Upper lobe of left lung (tissue), 6 donors: ENCODE results near the gene TAS1R2. TPM values are rescaled to one million over a fixed set of nuclear protein-coding genes. Genes with fewer than 3 reads are reported as not detected.

ENCODE experiments used
- ATAC-seq, 2 donors: fragments of 200-7000 bp; cut with Tn5 transposase; one replicate each; pipeline ENCODE4 v1.9.1; 2022; ENCODE audit warnings: mild to moderate bottlenecking in 2 of 2, moderate library complexity in 2 of 2; ENCODE audit not compliant: low FRiP score in 2 of 2
- DNase-seq, 2 donors: peaks; one replicate each; pipeline ENCODE4 v3.0.0-alpha.2; 2019 to 2020
- H3K27ac ChIP-seq, 4 donors: fragments of 200-600 bp; sonication (generic); one replicate each; pipeline ENCODE4 v1.5.1; 2016 to 2019
- H3K27me3 ChIP-seq, 4 donors: fragments of 200-600 bp; sonication (generic); one replicate each; pipeline ENCODE4 v1.5.1; 2017 to 2019
- H3K36me3 ChIP-seq, 4 donors: fragments of 200-600 bp; sonication (generic); one replicate each; pipeline ENCODE4 v1.5.1; 2016 to 2019
- H3K4me1 ChIP-seq, 4 donors: fragments of 200-600 bp; sonication (generic); one replicate each; pipeline ENCODE4 v1.5.1; 2018 to 2019
- H3K4me3 ChIP-seq, 4 donors: fragments of 200-600 bp; sonication (generic); one replicate each; pipeline ENCODE4 v1.5.1; 2017 to 2019; ENCODE audit warnings: mild to moderate bottlenecking in 2 of 4, moderate library complexity in 1 of 4
- H3K9me3 ChIP-seq, 4 donors: fragments of 200-600 bp; sonication (generic); one replicate each; pipeline ENCODE4 v1.5.1; 2018 to 2019
- EP300 ChIP-seq, 4 donors: sonication (generic); formaldehyde crosslinking; IDR thresholded peaks; one replicate each; pipeline ENCODE4 v1.5.1; 2017; ENCODE audit warnings: antibody characterized with exemption in 4 of 4, control low read depth in 2 of 4
- POLR2A ChIP-seq, 4 donors: fragments of 450-650 bp; IDR thresholded peaks; one replicate each; pipeline ENCODE4 v1.5.1; 2016 to 2017; ENCODE audit warnings: antibody characterized with exemption in 4 of 4, mild to moderate bottlenecking in 2 of 4
- POLR2AphosphoS5 ChIP-seq, 2 donors: sonication (generic); formaldehyde crosslinking; IDR thresholded peaks; one replicate each; pipeline ENCODE4 v1.5.1; 2017; ENCODE audit warnings: antibody characterized with exemption in 2 of 2
- WGBS, 2 donors: methylation state at CpG; one replicate each; pipeline ENCODE4 v1.1.5; 2017 to 2018; 5-methylcytosine and 5-hydroxymethylcytosine counted together
- total RNA-seq, 6 donors: library from RNA; depleted of rRNA in 4 of 6; stranded (reverse); fragments of >200 nt in 4 of 6; gene quantifications; one replicate each; pipeline versions ENCODE4 v1.1.0 to v1.2.1, GENCODE V29; 2016 to 2021
- TF ChIP-seq, protein P1 (sequence below), 6 experiments: fragments of 450-650 bp in 4 of 6; fragments of 200-600 bp in 2 of 6; sonication (generic) in 2 of 6; IDR thresholded peaks; one replicate each; pipeline ENCODE4 v1.5.1; 2016 to 2019; ENCODE audit warnings: antibody characterized with exemption in 6 of 6
- donor health status: DM: no; HTN: no; CAD: no; lungs with moderate emphysema.
- donor health status: DM: no; HTN: yes; CAD: no; lungs with severe emphysema.

The TAS1R2 gene
- total RNA-seq, 6 donors from 2014 or later: not detected

GRCh38 chr1:18868354-18868753, 8.9 kb upstream of the TAS1R2 start:
- Histone ChIP-seq H3K4me1 (no peaks in the 10 kb centered on the region), H3K27me3 (no peaks in the 10 kb centered on the region), H3K27ac (no peak overlapping the region), H3K4me3 (no peak overlapping the region), H3K36me3 (peaks cover 0 to 6% (median 0%) of the 10 kb centered on the region in 4 donors), H3K9me3 (no peaks in the 10 kb centered on the region)
- ATAC-seq (no peak), DNase-seq (no peak)
- 69 to 80% methylated on average over 5 of the region's 5 CpGs for WGBS, 2 donors
- TF ChIP-seq EP300 (IDR thresholded peaks at IDR 0.05): no peak
- TF ChIP-seq, protein P1, sequence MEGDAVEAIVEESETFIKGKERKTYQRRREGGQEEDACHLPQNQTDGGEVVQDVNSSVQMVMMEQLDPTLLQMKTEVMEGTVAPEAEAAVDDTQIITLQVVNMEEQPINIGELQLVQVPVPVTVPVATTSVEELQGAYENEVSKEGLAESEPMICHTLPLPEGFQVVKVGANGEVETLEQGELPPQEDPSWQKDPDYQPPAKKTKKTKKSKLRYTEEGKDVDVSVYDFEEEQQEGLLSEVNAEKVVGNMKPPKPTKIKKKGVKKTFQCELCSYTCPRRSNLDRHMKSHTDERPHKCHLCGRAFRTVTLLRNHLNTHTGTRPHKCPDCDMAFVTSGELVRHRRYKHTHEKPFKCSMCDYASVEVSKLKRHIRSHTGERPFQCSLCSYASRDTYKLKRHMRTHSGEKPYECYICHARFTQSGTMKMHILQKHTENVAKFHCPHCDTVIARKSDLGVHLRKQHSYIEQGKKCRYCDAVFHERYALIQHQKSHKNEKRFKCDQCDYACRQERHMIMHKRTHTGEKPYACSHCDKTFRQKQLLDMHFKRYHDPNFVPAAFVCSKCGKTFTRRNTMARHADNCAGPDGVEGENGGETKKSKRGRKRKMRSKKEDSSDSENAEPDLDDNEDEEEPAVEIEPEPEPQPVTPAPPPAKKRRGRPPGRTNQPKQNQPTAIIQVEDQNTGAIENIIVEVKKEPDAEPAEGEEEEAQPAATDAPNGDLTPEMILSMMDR (IDR thresholded peaks at IDR 0.05): no peak
- no peak for TF ChIP-seq POLR2A (IDR thresholded peaks at IDR 0.05)
- TF ChIP-seq POLR2AphosphoS5 (IDR thresholded peaks at IDR 0.05): no peak

- no peak for TF ChIP-seq POLR2AphosphoS5 (IDR thresholded peaks at IDR 0.05)
- TF ChIP-seq, protein P1 (IDR thresholded peaks at IDR 0.05): no peak
- no peak for TF ChIP-seq POLR2A (IDR thresholded peaks at IDR 0.05)
- no peak for TF ChIP-seq EP300 (IDR thresholded peaks at IDR 0.05)
- DNase-seq (no peak), ATAC-seq (no peak)
- no peaks in the 10 kb centered on the region for H3K27me3 ChIP-seq
- no peak overlapping the region for H3K4me3 ChIP-seq
- H3K4me1 ChIP-seq: no peaks in the 10 kb centered on the region
- H3K27ac ChIP-seq: no peak overlapping the region
- H3K36me3 ChIP-seq: no peaks in the 10 kb centered on the region
- no peaks in the 10 kb centered on the region for H3K9me3 ChIP-seq
- WGBS, 2 donors: 52 to 65% methylated on average over 3 of the region's 3 CpGs
Observed at GRCh38 chr1:18866846-18867245, 7.4 kb upstream of the TAS1R2 start.

DNA sequence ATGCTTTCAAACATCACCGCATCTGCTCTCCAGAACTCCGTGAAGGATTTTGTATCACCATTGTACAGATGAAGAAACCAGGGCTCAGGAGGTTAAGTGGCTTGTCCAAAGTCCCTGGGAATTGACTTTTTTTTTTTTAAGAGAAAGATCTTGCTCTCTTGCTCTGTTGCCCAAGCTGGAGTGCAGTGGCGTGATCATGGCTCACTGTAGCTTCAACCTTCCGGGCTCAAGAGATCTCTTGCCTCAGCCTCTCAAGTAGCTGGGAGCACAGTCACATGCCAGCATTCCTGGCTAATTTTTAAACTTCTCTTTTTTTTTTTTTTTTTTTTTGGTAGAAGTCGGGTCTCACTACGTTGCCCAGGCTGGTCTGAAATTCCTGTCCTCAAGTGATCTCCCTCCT, 6.9 kb upstream of the TAS1R2 start:
- TF ChIP-seq POLR2AphosphoS5 (IDR thresholded peaks at IDR 0.05) (no peak), EP300 (IDR thresholded peaks at IDR 0.05) (no peak), POLR2A (IDR thresholded peaks at IDR 0.05) (no peak)
- TF ChIP-seq, protein P1 (IDR thresholded peaks at IDR 0.05): no peak
- no peaks in the 10 kb centered on the region for H3K27me3 ChIP-seq
- H3K9me3 ChIP-seq: no peaks in the 10 kb centered on the region
- H3K36me3 ChIP-seq: no peaks in the 10 kb centered on the region
- 63 to 69% methylated on average over 6 of the region's 6 CpGs for WGBS, 2 donors
- H3K4me3 ChIP-seq: no peak overlapping the region
- H3K27ac ChIP-seq: no peak overlapping the region
- peak in 1 of 2 donors; percentile 34 for ATAC-seq
- DNase-seq: peak in 1 of 2 donors; percentile 83
- H3K4me1 ChIP-seq: no peaks in the 10 kb centered on the region

DNA sequence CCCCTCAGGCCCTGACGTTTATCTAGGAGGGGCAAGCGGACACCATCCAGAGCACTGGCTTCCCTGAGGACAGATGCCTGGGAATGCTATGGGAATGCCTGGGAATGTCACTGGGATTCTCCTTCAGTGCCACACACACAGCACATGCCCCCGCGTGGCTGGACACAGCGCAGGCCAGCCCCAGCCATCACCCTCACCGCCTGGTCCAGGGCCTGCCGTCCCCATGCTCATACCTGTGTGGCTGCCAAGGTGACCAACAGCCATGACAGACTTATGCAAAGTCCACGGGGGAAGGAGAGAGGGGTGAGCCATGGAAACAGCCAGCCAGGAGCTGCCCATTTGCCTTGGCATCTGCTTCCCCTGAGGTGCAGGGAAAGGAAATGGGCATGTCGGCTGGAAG, 5.7 kb upstream of the TAS1R2 start:
- Histone ChIP-seq H3K9me3 (no peaks in the 10 kb centered on the region), H3K4me3 (no peak overlapping the region), H3K36me3 (no peaks in the 10 kb centered on the region), H3K27ac (no peak overlapping the region), H3K27me3 (no peaks in the 10 kb centered on the region), H3K4me1 (no peaks in the 10 kb centered on the region)
- TF ChIP-seq EP300 (IDR thresholded peaks at IDR 0.05): no peak
- TF ChIP-seq POLR2AphosphoS5 (IDR thresholded peaks at IDR 0.05): no peak
- no peak for TF ChIP-seq POLR2A (IDR thresholded peaks at IDR 0.05)
- TF ChIP-seq, protein P1 (IDR thresholded peaks at IDR 0.05): no peak
- ATAC-seq (no peak), DNase-seq (no peak)
- 80 to 81% methylated on average over 1 to 7 of the region's 9 CpGs for WGBS, 2 donors

GRCh38 chr1:18861590-18861989, 2.1 kb upstream of the TAS1R2 start:
- H3K4me1 ChIP-seq: no peaks in the 10 kb centered on the region
- no peaks in the 10 kb centered on the region for H3K36me3 ChIP-seq
- TF ChIP-seq EP300 (IDR thresholded peaks at IDR 0.05): no peak
- no peak for TF ChIP-seq POLR2A (IDR thresholded peaks at IDR 0.05)
- TF ChIP-seq, protein P1 (IDR thresholded peaks at IDR 0.05): no peak
- TF ChIP-seq POLR2AphosphoS5 (IDR thresholded peaks at IDR 0.05): no peak
- H3K27me3 ChIP-seq: no peaks in the 10 kb centered on the region
- no peak overlapping the region for H3K4me3 ChIP-seq
- 70% methylated on average over 8 of the region's 8 CpGs for WGBS, 2 donors
- no peak for DNase-seq
- no peak for ATAC-seq
- no peak overlapping the region for H3K27ac ChIP-seq
- no peaks in the 10 kb centered on the region for H3K9me3 ChIP-seq
